Left renal pelvis (tissue), 4 donors: ENCODE measurements around the gene CHTF18. TPM values are rescaled to one million over a fixed set of nuclear protein-coding genes. Genes with fewer than 3 reads are reported as not detected.

Source experiments
- DNase-seq, 4 donors: peaks; one replicate each; pipeline ENCODE4 v3.0.0-alpha.2; 2013; ENCODE audit warnings: low read depth in 4 of 4, low spot score in 3 of 4
- polyA plus RNA-seq, 4 donors: library from polyadenylated mRNA; unstranded; fragments of 120-200 nt; gene quantifications; one replicate each; pipeline ENCODE4 v1.2.1, GENCODE V29; 2013; ENCODE audit not compliant: insufficient read length in 4 of 4

The CHTF18 gene
- polyA plus RNA-seq, 4 donors: 19.9 to 48.6 (median 23.0) TPM

DNA sequence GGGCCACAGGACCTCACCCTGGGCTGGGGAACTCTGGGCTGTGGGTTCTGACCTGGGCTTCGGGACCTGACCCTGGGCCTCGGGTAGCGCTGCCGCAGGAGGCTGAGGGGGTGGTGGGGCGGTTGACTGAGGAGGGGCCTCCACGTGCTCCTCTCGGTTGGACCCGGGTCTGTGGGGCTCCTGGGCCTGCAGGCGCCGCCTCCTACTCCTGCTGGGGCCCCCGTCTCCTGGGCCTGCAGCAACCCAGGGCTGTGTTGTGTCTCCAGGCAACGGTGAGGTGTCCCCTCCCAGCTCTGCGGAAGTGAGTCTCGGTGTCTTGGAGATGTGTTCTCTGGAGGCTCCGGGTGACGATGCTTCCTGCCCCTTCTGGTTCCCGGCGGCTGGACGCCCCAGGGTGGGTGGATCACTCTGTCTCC lies 53.6 kb downstream of the CHTF18 start:
- DNase-seq: peak in 1 of 4 donors; percentile 27

DNA sequence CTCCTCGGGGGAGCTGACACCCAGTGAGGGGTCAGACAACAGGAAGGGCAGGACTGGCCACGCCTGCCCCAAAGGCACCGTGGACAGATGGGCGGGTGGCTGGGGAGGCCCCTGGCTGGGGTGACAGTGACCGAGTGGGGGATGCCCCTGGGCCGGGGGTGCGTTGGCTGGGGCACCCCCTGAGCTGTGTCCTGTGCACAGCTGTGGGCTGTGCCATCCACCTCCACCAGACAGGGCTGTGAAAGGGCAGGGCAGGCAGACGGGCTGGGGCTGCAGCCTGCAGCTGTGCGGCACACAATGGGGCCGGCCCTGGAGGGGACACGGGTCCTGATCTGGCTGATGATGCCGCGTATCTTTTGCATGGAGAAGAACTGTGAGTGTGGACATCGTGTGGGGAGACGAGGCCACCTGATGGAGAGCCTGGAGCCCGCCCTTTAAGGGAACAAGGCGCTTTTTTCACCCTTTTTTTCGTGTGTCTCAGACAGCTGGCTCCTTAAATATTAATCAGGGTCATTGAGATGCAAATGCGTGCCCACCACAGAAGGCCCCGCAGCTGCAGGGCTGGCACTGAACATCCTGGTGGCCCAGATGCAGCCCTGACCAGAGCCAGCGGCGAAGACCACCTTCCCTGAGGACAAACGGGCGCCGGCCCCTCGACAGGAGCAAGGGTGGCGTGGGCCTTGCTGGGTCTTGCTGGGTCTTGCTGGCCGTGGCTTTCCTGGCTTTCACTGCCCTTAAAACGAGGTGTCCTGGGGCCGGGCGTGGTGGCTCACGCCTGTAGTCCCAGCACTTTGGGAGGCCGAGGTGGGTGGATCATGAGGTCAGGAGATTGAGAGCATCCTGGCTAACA lies 54.5 kb downstream of the CHTF18 start:
- no peak for DNase-seq

DNA sequence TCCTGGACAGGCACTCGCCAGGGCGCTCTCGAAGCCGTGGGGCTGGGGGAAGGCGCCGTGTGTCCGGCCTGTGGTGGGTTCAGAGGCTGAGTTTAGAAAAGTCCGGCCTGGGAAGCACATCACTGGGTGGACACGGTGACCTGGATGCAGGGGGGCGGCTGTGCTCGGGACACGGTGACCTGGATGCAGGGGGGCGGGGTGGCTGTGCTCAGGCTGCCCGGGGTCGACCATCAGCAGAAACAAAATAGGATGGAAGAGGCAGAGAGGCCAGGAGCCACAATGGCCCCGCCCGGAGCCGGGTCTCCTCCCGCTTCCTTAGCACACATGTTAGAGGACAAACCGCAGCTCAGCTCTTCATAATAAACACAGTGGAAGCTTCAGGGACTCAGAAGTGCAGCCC lies 55.4 kb downstream of the CHTF18 start:
- no peak for DNase-seq

DNA sequence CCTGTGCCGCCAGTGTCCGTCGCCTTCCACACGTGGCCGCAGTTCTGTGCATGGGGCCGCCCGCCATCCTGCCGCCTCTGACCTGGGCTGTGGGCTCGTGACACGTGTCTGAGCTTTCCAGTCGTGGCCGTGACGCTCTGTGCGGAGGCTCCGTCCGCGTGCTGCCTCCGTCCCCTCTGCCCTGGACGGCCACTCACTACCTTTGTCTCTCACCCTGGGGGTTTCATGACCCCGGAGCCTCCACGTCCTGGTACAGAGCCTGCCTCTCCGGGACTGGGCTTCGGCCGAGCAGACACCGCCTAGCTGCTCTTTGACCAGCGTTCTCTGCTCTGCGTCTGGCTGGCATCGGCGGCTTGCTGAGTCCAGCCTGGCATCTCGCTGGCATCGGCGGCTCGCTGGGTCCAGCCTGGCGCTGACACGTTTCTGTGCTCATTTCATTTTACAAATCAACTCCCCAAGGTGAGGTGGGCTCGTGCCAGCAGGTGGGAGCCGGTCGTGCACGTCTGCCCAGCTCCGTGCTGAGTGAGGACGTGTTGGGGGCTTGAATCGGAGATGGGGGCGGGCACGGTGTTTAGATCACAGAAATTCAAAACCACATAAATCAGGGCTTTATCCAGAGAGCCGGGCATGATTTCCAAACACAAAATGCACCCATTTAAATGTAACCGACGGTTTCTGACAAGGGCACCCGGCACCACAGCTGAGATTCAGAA lies 56.4 kb downstream of the CHTF18 start:
- DNase-seq: no peak

DNA sequence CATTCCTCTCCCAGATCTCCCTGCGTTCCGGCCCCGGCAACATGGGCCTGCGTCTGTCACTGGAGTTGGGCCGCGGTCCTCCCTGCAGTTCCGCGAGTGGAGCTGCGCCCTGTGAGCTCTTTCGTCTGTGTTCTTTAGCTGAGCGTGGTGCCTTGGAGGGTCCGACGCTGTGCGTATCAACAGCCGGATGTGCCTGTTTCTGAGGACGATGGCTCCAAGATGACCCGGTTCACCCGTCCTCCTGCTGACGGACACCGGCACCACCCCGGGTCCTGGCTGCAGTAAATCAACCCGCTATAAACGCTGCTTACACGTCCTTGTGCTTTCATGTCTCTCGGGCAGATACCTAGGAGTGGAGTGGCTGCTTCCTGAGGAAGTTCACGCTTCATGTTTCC lies 56.9 kb downstream of the CHTF18 start:
- DNase-seq: no peak

DNA sequence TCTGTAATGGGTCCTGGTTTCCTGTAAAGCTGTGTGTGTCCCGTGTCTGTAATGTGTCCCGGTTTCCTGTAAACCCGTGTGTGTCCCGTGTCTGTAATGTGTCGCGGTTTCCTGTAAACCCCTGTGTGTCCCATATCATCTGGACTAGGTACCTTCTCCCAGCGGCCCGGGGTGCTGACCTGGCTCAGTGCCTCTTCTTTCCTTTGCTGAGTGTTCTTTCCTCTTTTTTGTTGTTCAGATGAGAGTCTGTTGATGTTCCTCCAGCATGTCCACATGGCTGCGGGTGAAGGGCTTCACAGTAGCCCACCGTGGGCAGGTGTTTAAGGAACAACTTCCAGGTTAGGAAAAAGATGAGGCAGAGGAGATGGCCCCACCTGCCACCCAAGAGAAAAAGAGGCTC lies 58.7 kb downstream of the CHTF18 start:
- DNase-seq: no peak

Other genes with a start within 250 kb of the CHTF18 start
- 10 to 100 TPM in 1 of 4 donors, 1 to 10 TPM in 2, under 1 TPM in 1; 0.59 to 21.7 (median 8.6) TPM for gene PRR35, start 228.2 kb upstream of the CHTF18 start, polyA plus RNA-seq
- gene NHLRC4, start 221.6 kb upstream of the CHTF18 start, polyA plus RNA-seq: 10 to 100 TPM in 1 of 4 donors, 1 to 10 TPM in 3; 2.7 to 10.3 (median 5.8) TPM
- gene PIGQ, start 218.7 kb upstream of the CHTF18 start, polyA plus RNA-seq: 10 to 100 TPM; 28.0 to 89.7 (median 50.2) TPM
- 10 to 100 TPM; 12.4 to 32.9 (median 16.1) TPM for gene RAB40C, start 198.6 kb upstream of the CHTF18 start, polyA plus RNA-seq
- gene WFIKKN1, start 157.6 kb upstream of the CHTF18 start, polyA plus RNA-seq: 1 to 10 TPM in 3 of 4 donors, under 1 TPM in 1; 0.82 to 3.5 (median 1.1) TPM
- gene METTL26, start 152.3 kb upstream of the CHTF18 start, polyA plus RNA-seq: 10 to 100 TPM; 44.5 to 67.1 (median 45.4) TPM
- gene MCRIP2, start 146.8 kb upstream of the CHTF18 start, polyA plus RNA-seq: 10 to 100 TPM in 3 of 4 donors, 1 to 10 TPM in 1; 3.5 to 30.3 (median 15.3) TPM
- 10 to 100 TPM; 26.1 to 76.2 (median 35.0) TPM for gene WDR90, start 139.3 kb upstream of the CHTF18 start, polyA plus RNA-seq
- 100 to 1,000 TPM in 1 of 4 donors, 10 to 100 TPM in 3; 56.9 to 127 (median 63.7) TPM for gene RHOT2, start 120.5 kb upstream of the CHTF18 start, polyA plus RNA-seq
- gene RHBDL1, start 112.9 kb upstream of the CHTF18 start, polyA plus RNA-seq: 1 to 10 TPM in 3 of 4 donors, under 1 TPM in 1; 0.91 to 2.8 (median 1.1) TPM
- 100 to 1,000 TPM in 2 of 4 donors, 10 to 100 TPM in 2; 84.9 to 143 (median 105) TPM for gene STUB1, start 108.2 kb upstream of the CHTF18 start, polyA plus RNA-seq
- gene JMJD8, start 104.3 kb upstream of the CHTF18 start, polyA plus RNA-seq: 10 to 100 TPM; 44.5 to 67.9 (median 60.9) TPM
- 10 to 100 TPM in 1 of 4 donors, 1 to 10 TPM in 3; 8.4 to 15.0 (median 9.9) TPM for gene WDR24, start 98.2 kb upstream of the CHTF18 start, polyA plus RNA-seq
- 1 to 10 TPM in 2 of 4 donors, under 1 TPM in 2; 0.79 to 2.0 (median 1.2) TPM for gene FBXL16, start 82.8 kb upstream of the CHTF18 start, polyA plus RNA-seq
- gene METRN, start 73.5 kb upstream of the CHTF18 start, polyA plus RNA-seq: 10 to 100 TPM in 2 of 4 donors, 1 to 10 TPM in 2; 5.2 to 12.1 (median 9.2) TPM
- 10 to 100 TPM in 3 of 4 donors, 1 to 10 TPM in 1; 8.9 to 28.2 (median 10.8) TPM for gene ANTKMT, start 67.5 kb upstream of the CHTF18 start, polyA plus RNA-seq
- gene CCDC78, start 62.2 kb upstream of the CHTF18 start, polyA plus RNA-seq: 1 to 10 TPM in 3 of 4 donors, under 1 TPM in 1; 0.86 to 3.5 (median 2.2) TPM
- 1 to 10 TPM; 2.4 to 7.9 (median 4.1) TPM for gene HAGHL, start 61.5 kb upstream of the CHTF18 start, polyA plus RNA-seq
- 10 to 100 TPM; 15.8 to 31.2 (median 22.2) TPM for gene CIAO3, start 47.6 kb upstream of the CHTF18 start, polyA plus RNA-seq
- 10 to 100 TPM in 3 of 4 donors, 1 to 10 TPM in 1; 2.3 to 27.1 (median 12.3) TPM for gene MSLN, start 27.9 kb upstream of the CHTF18 start, polyA plus RNA-seq
- 10 to 100 TPM in 3 of 4 donors, 1 to 10 TPM in 1; 8.5 to 16.5 (median 10.5) TPM for gene RPUSD1, start 239 bp upstream of the CHTF18 start, polyA plus RNA-seq
- gene GNG13, start 12.1 kb downstream of the CHTF18 start, polyA plus RNA-seq: under 1 TPM in 2 of 4 donors, not detected in 2; 0.15 to 0.46 TPM
- gene LMF1, start 182.4 kb downstream of the CHTF18 start, polyA plus RNA-seq: 10 to 100 TPM; 12.2 to 25.4 (median 16.9) TPM
- gene SOX8, start 193.2 kb downstream of the CHTF18 start, polyA plus RNA-seq: 1 to 10 TPM; 3.4 to 4.8 (median 3.6) TPM